ENCODE measurements around the gene CYP4F12.
A peak's percentile ranks its signal among the peaks of the same experiment; 100 is the strongest.
"Not testable (repeated sequence)": the region's sequence is repeated elsewhere in the genome, so short reads cannot be mapped to it uniquely, and the experiment has no call there.

The CYP4F12 gene

DNA sequence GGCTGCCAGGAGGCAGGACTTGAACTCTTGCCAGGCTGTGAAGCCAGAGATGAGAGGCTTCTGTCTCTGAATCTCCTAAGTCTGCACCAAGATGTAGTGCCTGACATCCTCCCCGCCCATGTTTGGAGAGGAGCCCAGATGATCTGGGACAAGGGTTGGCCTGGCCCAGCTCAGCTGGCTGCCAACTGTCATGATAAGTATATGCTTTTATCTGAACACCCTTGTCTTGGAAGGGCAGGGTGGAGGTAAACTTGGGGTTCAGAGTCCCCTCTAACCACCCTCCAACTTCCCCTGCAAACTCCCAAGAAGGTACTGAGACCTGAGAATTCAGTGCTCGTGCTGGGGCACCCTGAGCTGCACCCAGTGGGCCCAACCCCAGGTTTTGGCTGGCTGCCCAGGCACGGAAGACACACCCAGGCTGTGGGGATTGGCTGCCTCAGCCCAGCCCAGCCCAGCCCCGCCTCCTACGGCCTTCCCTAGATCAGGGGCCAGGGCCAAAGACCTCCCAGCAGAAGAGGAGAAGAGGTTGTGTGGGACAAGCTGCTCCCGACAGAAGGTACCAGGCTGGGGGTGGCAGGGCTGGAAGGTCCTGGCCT, at the start of gene CYP4F12:
CYP4F12 (plus strand) TSS at position 508 of the 596 bp plus-strand sequence. CDS start 443 bp downstream, outside the sequence.
- no peak for DNase-seq

- no peak for DNase-seq
Observed at GRCh38 chr19:15623711-15624318, 49.1 kb upstream of the CYP4F12 start.

DNA sequence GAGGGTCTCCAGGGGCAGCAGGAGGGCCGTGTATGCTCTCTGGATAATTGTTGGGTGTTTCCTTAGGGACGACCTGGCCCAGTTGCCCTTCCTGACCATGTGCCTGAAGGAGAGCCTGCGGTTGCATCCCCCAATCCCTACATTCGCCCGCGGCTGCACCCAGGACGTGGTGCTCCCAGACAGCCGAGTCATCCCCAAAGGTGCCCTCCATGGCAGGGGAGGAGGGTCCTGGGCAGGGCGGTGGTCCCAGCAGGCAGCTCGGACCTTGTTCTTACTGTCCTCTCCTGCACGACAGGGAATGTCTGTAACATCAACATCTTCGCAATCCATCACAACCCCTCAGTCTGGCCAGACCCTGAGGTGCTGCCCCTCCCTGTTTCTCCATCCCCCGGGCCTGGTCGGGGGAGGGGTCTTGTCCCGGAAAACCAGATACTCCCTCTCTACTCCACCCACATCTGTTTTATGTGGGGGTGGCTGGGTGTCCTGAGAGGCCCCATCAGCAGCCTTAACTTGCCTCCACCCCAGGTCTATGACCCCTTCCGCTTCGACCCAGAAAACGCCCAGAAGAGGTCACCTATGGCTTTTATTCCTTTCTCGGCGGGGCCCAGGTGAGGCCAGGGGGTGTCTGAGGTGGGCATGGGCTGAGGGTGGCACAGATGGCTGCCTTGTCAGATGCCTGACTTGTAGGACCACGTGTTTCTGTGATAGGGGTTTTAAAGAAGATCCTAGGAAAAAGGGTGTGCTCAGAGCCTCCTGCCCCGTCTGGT, 44.5 kb upstream of the CYP4F12 start:
- DNase-seq, result no peak

DNA sequence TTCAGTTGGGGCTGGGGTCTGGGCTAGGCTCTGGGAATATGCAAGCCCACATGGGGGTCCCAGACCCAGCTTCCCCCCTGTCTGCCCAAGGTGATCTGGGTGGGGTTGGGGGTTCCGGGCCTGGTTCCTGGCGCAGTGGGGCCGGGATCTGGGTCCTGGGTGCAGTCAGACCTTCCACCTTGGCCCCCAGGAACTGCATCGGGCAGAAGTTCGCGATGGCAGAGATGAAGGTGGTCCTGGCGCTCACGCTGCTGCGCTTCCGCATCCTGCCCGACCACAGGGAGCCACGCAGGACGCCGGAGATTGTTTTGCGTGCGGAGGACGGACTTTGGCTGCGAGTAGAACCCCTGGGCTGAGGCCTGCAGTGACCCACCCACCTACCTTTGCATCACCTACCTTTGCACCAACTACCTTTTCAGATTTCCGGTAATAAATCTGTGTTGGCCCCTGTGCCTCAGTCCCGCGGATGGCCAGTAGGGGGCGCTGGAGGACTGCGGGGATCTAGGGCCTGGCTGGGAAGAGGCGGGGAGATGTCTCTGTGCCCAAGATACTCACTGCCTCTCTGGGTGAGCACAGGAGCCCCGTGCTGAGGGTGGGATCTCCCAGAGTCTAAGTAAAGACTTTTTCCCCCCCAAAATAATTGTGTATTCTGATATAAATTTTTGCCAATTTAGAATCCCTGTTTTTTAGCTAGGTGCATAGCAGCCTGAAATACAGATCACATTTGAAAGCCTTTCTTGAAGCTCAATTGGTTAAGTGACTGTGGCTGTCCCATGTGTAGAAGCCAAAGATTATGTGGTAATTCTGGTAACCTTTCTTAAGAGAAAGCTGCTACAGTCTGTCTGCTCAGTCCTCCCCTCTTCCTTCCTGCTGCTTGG, 43.6 kb upstream of the CYP4F12 start:
- peak; percentile 59 for DNase-seq

DNA sequence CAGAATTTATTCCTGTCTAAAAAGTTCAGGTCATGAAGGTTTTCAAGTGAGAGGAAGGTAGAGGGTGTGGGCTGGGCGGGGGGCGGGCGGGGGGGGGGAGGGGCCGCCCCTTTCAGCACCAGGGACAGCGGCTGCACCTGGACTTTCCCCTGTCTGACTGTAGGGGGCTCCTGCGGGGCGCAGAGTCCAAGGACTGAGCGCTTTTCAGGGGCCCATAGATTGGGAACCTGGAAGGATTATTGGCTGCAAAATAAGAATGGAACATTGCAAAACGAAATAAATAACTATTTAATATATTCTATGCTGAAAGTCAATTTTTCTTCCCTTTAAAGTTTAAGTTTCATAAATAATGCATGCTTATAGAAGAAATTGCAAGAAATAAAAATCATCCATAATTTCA, 41.1 kb upstream of the CYP4F12 start:
- DNase-seq, result no peak

GRCh38 chr19:15633082-15633835, 39.6 kb upstream of the CYP4F12 start:
- DNase-seq, result no peak

- DNase-seq, result no peak
Observed at GRCh38 chr19:15634105-15634504, 38.8 kb upstream of the CYP4F12 start.

DNA sequence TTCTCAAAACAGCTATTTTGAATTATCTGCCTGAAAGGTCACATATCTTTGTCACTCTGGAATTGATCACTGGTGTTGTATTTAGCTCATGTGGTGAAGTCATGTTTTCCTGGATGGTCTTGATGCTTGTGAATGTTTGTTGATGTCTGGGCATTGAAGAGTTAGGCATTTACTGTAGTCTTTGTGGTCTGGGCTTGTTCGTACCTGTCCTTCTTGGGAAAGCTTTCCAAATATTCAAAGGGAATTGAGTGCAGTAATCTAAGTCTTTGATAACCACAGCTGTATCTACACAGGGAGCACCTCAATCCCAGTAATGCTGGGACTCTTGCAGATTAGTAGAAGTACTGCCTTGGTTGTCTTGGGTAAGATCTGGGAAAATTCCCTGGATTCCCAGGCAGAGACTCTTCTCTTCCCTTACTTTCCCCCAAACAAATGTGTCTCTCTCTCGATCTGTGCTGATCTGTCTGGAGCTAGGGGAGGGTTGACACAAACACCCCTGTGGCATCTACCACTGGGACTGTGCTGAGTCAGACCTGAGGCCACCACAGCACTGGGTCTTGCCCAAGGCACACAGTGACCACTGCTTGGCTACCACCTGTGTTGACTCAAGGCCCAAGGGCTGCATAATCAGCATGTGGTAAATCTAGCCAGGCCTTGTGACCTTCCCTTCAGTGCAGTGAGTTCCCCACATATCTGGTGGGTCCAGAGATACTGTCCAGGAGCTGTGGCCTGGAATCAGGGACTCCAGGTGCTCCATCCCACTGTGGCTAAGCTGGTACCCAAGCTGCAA, 37.7 kb upstream of the CYP4F12 start:
- no peak for DNase-seq

GRCh38 chr19:15636026-15636425, 36.9 kb upstream of the CYP4F12 start:
- DNase-seq, result no peak

DNA sequence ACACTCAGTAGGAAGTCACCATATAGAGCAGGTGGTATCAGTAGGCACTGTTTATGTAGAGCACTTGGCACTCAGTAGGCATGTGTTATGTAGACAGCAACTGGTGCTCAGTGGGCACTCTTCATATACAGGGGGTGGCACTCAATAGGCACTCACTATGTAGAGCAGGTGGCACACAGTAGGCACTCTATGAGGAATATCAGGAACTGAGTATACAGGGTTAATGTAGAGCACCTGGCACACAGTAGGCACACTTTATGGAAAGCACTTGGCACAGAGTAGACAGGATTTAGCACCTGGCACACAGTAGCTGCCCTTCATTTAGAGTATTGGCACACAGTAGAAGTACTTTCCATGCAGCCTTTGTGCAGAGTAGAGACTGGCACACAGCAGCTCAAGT, 33.3 kb upstream of the CYP4F12 start:
- DNase-seq, result no peak

DNA sequence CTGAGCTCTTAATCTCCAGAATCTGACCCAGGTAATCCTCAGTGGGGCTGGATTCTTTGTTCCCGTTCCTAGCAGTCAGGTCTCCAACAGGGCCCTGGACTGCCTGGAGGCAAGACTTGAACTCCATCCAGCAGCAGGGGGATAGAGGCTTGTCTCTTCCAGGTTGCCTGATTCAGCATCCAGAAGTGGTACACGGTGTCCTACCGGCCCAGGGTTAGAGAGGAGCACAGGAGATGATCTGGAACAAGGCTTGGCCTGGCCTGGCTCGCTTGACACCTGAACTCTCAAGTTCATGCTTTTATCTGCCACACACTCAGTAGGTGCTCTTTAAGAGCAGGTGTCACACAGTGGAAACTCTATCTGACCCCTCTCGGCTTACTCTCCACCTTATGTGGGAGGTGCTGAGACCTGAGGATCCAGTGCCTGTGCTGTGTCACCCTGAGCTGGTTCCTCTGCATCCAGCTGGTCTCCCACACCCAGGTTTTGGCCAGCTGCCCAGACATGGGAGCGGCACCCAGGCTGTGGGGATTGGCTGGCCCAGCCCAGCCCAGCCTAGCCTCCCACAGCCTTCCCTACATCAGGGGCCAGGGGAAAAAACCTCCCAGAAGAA, 32.5 kb upstream of the CYP4F12 start, which contains the start of gene CYP4F3:
CYP4F3 (plus strand) TSS at position 604 of the 610 bp plus-strand sequence. CDS start 519 bp downstream, outside the sequence.
- no peak for DNase-seq

GRCh38 chr19:15640904-15641597, 31.8 kb upstream of the CYP4F12 start:
- no peak for DNase-seq

- no peak for DNase-seq
Observed at GRCh38 chr19:15641901-15642491, 30.9 kb upstream of the CYP4F12 start.

GRCh38 chr19:15642807-15643206, 30.1 kb upstream of the CYP4F12 start:
- no peak for DNase-seq

DNA sequence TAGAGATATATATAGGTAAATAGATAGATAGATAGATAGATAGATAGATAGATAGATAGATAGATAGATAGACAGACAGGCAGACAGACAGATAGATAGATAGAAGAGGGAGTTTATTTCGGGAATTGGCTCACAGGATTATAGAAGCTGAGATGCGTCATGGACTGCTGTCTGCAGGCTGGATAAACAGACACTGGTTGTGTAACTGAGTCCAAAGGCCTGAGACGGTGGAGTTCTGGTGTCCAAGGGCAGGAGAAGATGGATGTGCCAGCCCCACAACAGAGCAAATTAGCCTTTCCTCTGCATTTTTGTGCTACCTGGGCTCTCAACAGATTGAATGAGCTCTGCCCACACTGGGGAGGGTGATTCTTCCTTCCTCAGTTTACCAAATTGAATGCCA, 29.5 kb upstream of the CYP4F12 start:
- DNase-seq, result no peak

GRCh38 chr19:15644066-15644741, 28.7 kb upstream of the CYP4F12 start:
- DNase-seq, result no peak

- DNase-seq, result no peak
Observed at GRCh38 chr19:15644816-15645215, 28.1 kb upstream of the CYP4F12 start.

- DNase-seq, result no peak
Observed at GRCh38 chr19:15649526-15649925, 23.4 kb upstream of the CYP4F12 start.

DNA sequence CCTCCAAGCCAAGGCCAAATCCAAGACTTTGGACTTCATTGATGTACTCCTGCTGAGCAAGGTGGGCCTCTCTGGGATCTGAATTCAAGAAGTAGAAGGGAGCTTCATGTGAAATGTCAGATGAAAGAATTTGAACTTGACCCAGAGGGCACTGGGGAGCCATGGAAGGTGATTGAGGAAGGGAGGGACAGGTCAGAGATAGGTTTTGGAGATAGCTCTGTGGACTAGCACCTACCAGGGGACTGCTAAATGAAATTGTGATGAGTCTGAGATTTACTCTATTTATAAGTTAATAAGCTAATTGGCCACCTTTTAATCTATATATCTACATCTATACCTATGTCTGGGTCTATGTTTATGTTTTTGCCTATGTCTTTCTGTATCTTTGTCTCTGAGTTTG, 22.8 kb upstream of the CYP4F12 start:
- not testable (repeated sequence) for DNase-seq

All from NCI-H1092 treated with DMSO at 0.1 percent for 48 hours (cell line).